GM23338 (cell line): ENCODE results near the gene SF3B3. TPM values are rescaled to one million over a fixed set of nuclear protein-coding genes. Genes with fewer than 3 reads are reported as not detected.

Experiments
- ATAC-seq: fragments of 200-7000 bp; cut with Tn5 transposase; 3 replicates; pipeline ENCODE4 v1.9.1; 2020
- DNase-seq: peaks from one replicate; pipeline ENCODE4 v3.0.0-alpha.2; 2015; ENCODE audit warnings: low spot score
- H2AFZ ChIP-seq: fragments of 200-600 bp; sonication (generic); 2 replicates; pipeline ENCODE4 v1.8.0; 2016; ENCODE audit warnings: antibody characterized with exemption, mild to moderate bottlenecking, moderate library complexity
- H3F3A ChIP-seq: fragments of 200-600 bp; sonication (generic); replicated peaks from 2 replicates; pipeline ENCODE4 v1.8.0; 2017; ENCODE audit warnings: antibody characterized with exemption, mixed run types, low read depth
- H3K27ac ChIP-seq: fragments of 200-600 bp; sonication (generic); 2 replicates; pipeline ENCODE4 v1.6.1; 2016; ENCODE audit warnings: low read depth
- H3K27me3 ChIP-seq: fragments of 200-600 bp; sonication (generic); 2 replicates; pipeline ENCODE4 v1.8.0; 2016; ENCODE audit warnings: mild to moderate bottlenecking, mixed run types, moderate library complexity; ENCODE audit not compliant: insufficient read depth
- H3K36me3 ChIP-seq: fragments of 200-600 bp; sonication (generic); 2 replicates; pipeline ENCODE4 v1.8.0; 2016; ENCODE audit warnings: mild to moderate bottlenecking; ENCODE audit not compliant: insufficient read depth
- H3K4me1 ChIP-seq: fragments of 200-600 bp; sonication (generic); 2 replicates; pipeline ENCODE4 v1.8.0; 2016; ENCODE audit warnings: mild to moderate bottlenecking, moderate library complexity; ENCODE audit not compliant: insufficient read depth
- H3K4me2 ChIP-seq: fragments of 200-600 bp; sonication (generic); 2 replicates; pipeline ENCODE4 v1.7.1; 2017; ENCODE audit warnings: mixed run types
- H3K4me3 ChIP-seq: fragments of 200-600 bp; sonication (generic); 2 replicates; pipeline ENCODE4 v1.6.1; 2016; ENCODE audit warnings: mixed run types
- H3K79me2 ChIP-seq: fragments of 200-600 bp; sonication (generic); replicated peaks from 2 replicates; pipeline ENCODE4 v1.8.0; 2017; ENCODE audit warnings: mild to moderate bottlenecking; ENCODE audit not compliant: insufficient read depth
- H3K9me2 ChIP-seq: fragments of 200-600 bp; sonication (generic); 2 replicates; pipeline ENCODE4 v1.8.0; 2017; ENCODE audit not compliant: insufficient read depth
- H4K20me1 ChIP-seq: fragments of 200-600 bp; sonication (generic); replicated peaks from 2 replicates; pipeline ENCODE4 v1.8.0; 2017; ENCODE audit warnings: mild to moderate bottlenecking; ENCODE audit not compliant: insufficient read depth
- H3K27ac Mint-ChIP-seq: 2 replicates; pipeline ENCODE4 v1.8.0; 2020; ENCODE audit warnings: inconsistent platforms, mild to moderate bottlenecking, moderate library complexity, mixed read lengths
- H3K27me3 Mint-ChIP-seq: 3 replicates; pipeline ENCODE4 v1.8.0; 2022; ENCODE audit warnings: low read depth, mild to moderate bottlenecking, moderate library complexity, mixed read lengths, inconsistent platforms; ENCODE audit not compliant: insufficient read depth, poor library complexity
- H3K36me3 Mint-ChIP-seq: 3 replicates; pipeline ENCODE4 v1.8.0; 2021; ENCODE audit warnings: low read depth, mild to moderate bottlenecking, inconsistent platforms, moderate library complexity, mixed read lengths
- H3K4me1 Mint-ChIP-seq: 3 replicates; pipeline ENCODE4 v1.8.0; 2020; ENCODE audit warnings: mild to moderate bottlenecking, inconsistent platforms, mixed read lengths
- H3K4me3 Mint-ChIP-seq: 3 replicates; pipeline ENCODE4 v1.8.0; 2021; ENCODE audit warnings: moderate library complexity, mild to moderate bottlenecking, inconsistent platforms, mixed read lengths
- H3K9me3 Mint-ChIP-seq: 3 replicates; pipeline ENCODE4 v1.8.0; 2020; ENCODE audit warnings: moderate library complexity, mild to moderate bottlenecking, inconsistent platforms, mixed read lengths
- CREB1 ChIP-seq: fragments of 250-450 bp; sonication (Bioruptor Pico); IDR thresholded peaks from 2 replicates; pipeline ENCODE4 v1.5.0; 2020; ENCODE audit warnings: low read depth, mild to moderate bottlenecking, moderate library complexity
- ZNF462 ChIP-seq: fragments of 250-450 bp; sonication (Bioruptor Pico); IDR thresholded peaks from 2 replicates; pipeline ENCODE4 v1.5.0; 2020; ENCODE audit warnings: mild to moderate bottlenecking, moderate library complexity
- polyA plus RNA-seq: library from polyadenylated mRNA; unstranded; fragments of >200 nt; fragmentation: Nextera tagmentation; extraction: Ambion mirVana; gene quantifications from 2 replicates; pipeline ENCODE4 v1.2.1, GENCODE V29; 2016
- total RNA-seq: library from RNA; depleted of rRNA; stranded (reverse); fragments of >200 nt; shearing (Covaris generic); gene quantifications from 2 replicates; pipeline ENCODE4 v1.2.3, GENCODE V29; 2014
- TF ChIP-seq, protein P1 (sequence below), 2 experiments: fragments of 200-600 bp in 1 of 2; sonication (generic) in 1 of 2; conservative IDR thresholded peaks; 2 replicates each; pipeline versions ENCODE4 v1.5.1 to v1.6.1; 2016 to 2017; ENCODE audit warnings: antibody characterized with exemption in 2 of 2, low read depth in 2 of 2, mild to moderate bottlenecking in 2 of 2, moderate library complexity in 1 of 2

Gene SF3B3
- total and polyA plus RNA-seq, 2 experiments from 2014 or later, result 202 to 289 TPM

GRCh38 chr16:70474320-70475053 is 49.1 kb upstream of the SF3B3 start (continued):
- TF ChIP-seq ZNF462 (CRISPR knock-in tag) (no peak), CREB1 (CRISPR knock-in tag) (no peak)
- TF ChIP-seq, protein P1, sequence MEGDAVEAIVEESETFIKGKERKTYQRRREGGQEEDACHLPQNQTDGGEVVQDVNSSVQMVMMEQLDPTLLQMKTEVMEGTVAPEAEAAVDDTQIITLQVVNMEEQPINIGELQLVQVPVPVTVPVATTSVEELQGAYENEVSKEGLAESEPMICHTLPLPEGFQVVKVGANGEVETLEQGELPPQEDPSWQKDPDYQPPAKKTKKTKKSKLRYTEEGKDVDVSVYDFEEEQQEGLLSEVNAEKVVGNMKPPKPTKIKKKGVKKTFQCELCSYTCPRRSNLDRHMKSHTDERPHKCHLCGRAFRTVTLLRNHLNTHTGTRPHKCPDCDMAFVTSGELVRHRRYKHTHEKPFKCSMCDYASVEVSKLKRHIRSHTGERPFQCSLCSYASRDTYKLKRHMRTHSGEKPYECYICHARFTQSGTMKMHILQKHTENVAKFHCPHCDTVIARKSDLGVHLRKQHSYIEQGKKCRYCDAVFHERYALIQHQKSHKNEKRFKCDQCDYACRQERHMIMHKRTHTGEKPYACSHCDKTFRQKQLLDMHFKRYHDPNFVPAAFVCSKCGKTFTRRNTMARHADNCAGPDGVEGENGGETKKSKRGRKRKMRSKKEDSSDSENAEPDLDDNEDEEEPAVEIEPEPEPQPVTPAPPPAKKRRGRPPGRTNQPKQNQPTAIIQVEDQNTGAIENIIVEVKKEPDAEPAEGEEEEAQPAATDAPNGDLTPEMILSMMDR (conservative IDR thresholded peaks at IDR 0.05; ENCODE audit: low read depth in 2 of 2), result no peak

DNA sequence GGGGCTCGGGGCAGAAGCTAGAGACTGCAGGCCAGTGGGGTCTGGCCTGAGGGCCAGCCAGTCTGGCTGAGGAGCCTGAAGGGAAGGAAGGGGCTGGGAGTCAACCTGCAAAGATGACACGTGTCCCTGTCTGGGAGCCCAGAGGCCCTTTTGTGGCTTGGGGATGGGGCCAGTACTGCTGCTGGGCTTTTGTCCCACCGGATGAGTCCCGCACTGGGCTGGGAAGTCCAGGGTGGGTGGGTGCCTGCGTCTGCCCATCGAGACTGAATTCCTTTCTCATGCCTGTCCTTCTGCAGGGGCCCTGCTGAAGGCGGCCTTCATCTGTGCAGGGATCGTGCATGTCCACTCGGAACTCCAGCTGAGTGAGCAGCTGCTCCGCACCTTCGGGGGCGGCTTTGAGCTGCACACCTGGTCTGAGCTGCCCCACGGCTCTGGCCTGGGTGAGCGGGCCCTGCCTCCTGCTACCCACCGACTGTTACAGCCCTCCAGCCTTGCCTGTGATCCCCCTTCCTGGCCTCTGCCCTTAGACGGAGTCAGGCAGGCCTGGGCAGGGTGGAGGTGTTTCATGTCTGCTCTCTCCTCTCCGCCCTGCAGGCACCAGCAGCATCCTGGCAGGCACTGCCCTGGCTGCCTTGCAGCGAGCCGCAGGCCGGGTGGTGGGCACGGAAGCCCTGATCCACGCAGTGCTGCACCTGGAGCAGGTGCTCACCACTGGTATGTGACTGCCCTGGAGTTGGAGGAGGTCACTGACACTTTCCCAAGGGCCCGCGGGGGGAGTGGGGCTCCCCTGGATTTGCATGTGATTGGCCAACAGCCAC is 48.4 kb upstream of the SF3B3 start:
- Mint-ChIP-seq H3K27ac (0 out of 2 replicates have a peak overlapping the region, but pooled peaks have one; percentile 48), H3K36me3 (0 out of 3 replicates have a peak, but pooled peaks cover under 1% of the 10 kb centered on the region), H3K4me3 (no peak overlapping the region), H3K27me3 (peaks cover 8% of the 10 kb centered on the region), H3K4me1 (peaks cover 13% of the 10 kb centered on the region; the same call in 2 of the 3 replicates), H3K9me3 (no peaks in the 10 kb centered on the region)
- Histone ChIP-seq H3K4me2 (no peak overlapping the region), H3K36me3 (no peaks in the 10 kb centered on the region), H3K4me3 (no peak overlapping the region), H3K4me1 (no peaks in the 10 kb centered on the region), H3K79me2 (no peaks in the 10 kb centered on the region), H3K27ac (no peak overlapping the region), H3F3A (no peaks in the 10 kb centered on the region), H3K27me3 (no peaks in the 10 kb centered on the region), H2AFZ (no peak overlapping the region), H3K9me2 (no peaks in the 10 kb centered on the region), H4K20me1 (no peaks in the 10 kb centered on the region)
- DNase-seq (no peak), ATAC-seq (peak; percentile 7; the same call in 2 of the 3 replicates)
- no peak for TF ChIP-seq ZNF462 (CRISPR knock-in tag)
